Upper lobe of left lung (tissue), 6 donors: Measurements from ENCODE around the gene POLR1H. TPM values are rescaled to one million over a fixed set of nuclear protein-coding genes. Genes with fewer than 3 reads are reported as not detected.
A peak's percentile ranks its signal among the peaks of the same experiment; 100 is the strongest.

Experiments used
- ATAC-seq, 2 donors: fragments of 200-7000 bp; cut with Tn5 transposase; one replicate each; pipeline ENCODE4 v1.9.1; 2022; ENCODE audit warnings: mild to moderate bottlenecking in 2 of 2, moderate library complexity in 2 of 2; ENCODE audit not compliant: low FRiP score in 2 of 2
- DNase-seq, 2 donors: peaks; one replicate each; pipeline ENCODE4 v3.0.0-alpha.2; 2019 to 2020
- H3K27ac ChIP-seq, 4 donors: fragments of 200-600 bp; sonication (generic); one replicate each; pipeline ENCODE4 v1.5.1; 2016 to 2019
- H3K27me3 ChIP-seq, 4 donors: fragments of 200-600 bp; sonication (generic); one replicate each; pipeline ENCODE4 v1.5.1; 2017 to 2019
- H3K36me3 ChIP-seq, 4 donors: fragments of 200-600 bp; sonication (generic); one replicate each; pipeline ENCODE4 v1.5.1; 2016 to 2019
- H3K4me1 ChIP-seq, 4 donors: fragments of 200-600 bp; sonication (generic); one replicate each; pipeline ENCODE4 v1.5.1; 2018 to 2019
- H3K4me3 ChIP-seq, 4 donors: fragments of 200-600 bp; sonication (generic); one replicate each; pipeline ENCODE4 v1.5.1; 2017 to 2019; ENCODE audit warnings: mild to moderate bottlenecking in 2 of 4, moderate library complexity in 1 of 4
- H3K9me3 ChIP-seq, 4 donors: fragments of 200-600 bp; sonication (generic); one replicate each; pipeline ENCODE4 v1.5.1; 2018 to 2019
- CTCF ChIP-seq, 6 experiments: fragments of 450-650 bp in 4 of 6; fragments of 200-600 bp in 2 of 6; sonication (generic) in 2 of 6; IDR thresholded peaks; one replicate each; pipeline ENCODE4 v1.5.1; 2016 to 2019; ENCODE audit warnings: antibody characterized with exemption in 6 of 6
- EP300 ChIP-seq, 4 donors: sonication (generic); formaldehyde crosslinking; IDR thresholded peaks; one replicate each; pipeline ENCODE4 v1.5.1; 2017; ENCODE audit warnings: antibody characterized with exemption in 4 of 4, control low read depth in 2 of 4
- POLR2A ChIP-seq, 4 donors: fragments of 450-650 bp; IDR thresholded peaks; one replicate each; pipeline ENCODE4 v1.5.1; 2016 to 2017; ENCODE audit warnings: antibody characterized with exemption in 4 of 4, mild to moderate bottlenecking in 2 of 4
- POLR2AphosphoS5 ChIP-seq, 2 donors: sonication (generic); formaldehyde crosslinking; IDR thresholded peaks; one replicate each; pipeline ENCODE4 v1.5.1; 2017; ENCODE audit warnings: antibody characterized with exemption in 2 of 2
- WGBS, 2 donors: methylation state at CpG; one replicate each; pipeline ENCODE4 v1.1.5; 2017 to 2018; 5-methylcytosine and 5-hydroxymethylcytosine counted together
- total RNA-seq, 6 donors: library from RNA; depleted of rRNA in 4 of 6; stranded (reverse); fragments of >200 nt in 4 of 6; gene quantifications; one replicate each; pipeline versions ENCODE4 v1.1.0 to v1.2.1, GENCODE V29; 2016 to 2021
- donor health status: DM: no; HTN: no; CAD: no; lungs with moderate emphysema.
- donor health status: DM: no; HTN: yes; CAD: no; lungs with severe emphysema.

Gene POLR1H
- total RNA-seq, 6 donors from 2014 or later: 14.9 to 23.6 (median 19.7) TPM

- WGBS, 2 donors: 79 to 100% methylated on average over 1 of the region's 1 CpG
- H3K36me3 ChIP-seq: no peaks in the 10 kb centered on the region
- H3K27me3 ChIP-seq: no peaks in the 10 kb centered on the region
- DNase-seq (no peak), ATAC-seq (no peak)
- no peaks in the 10 kb centered on the region for H3K9me3 ChIP-seq
- TF ChIP-seq CTCF (IDR thresholded peaks at IDR 0.05) (no peak), EP300 (IDR thresholded peaks at IDR 0.05) (no peak), POLR2AphosphoS5 (IDR thresholded peaks at IDR 0.05) (no peak), POLR2A (IDR thresholded peaks at IDR 0.05) (no peak)
- H3K4me3 ChIP-seq: no peak overlapping the region
- no peak overlapping the region for H3K27ac ChIP-seq
- no peaks in the 10 kb centered on the region for H3K4me1 ChIP-seq
Observed at GRCh38 chr6:30035784-30036183, 25.3 kb upstream of the POLR1H start.

DNA sequence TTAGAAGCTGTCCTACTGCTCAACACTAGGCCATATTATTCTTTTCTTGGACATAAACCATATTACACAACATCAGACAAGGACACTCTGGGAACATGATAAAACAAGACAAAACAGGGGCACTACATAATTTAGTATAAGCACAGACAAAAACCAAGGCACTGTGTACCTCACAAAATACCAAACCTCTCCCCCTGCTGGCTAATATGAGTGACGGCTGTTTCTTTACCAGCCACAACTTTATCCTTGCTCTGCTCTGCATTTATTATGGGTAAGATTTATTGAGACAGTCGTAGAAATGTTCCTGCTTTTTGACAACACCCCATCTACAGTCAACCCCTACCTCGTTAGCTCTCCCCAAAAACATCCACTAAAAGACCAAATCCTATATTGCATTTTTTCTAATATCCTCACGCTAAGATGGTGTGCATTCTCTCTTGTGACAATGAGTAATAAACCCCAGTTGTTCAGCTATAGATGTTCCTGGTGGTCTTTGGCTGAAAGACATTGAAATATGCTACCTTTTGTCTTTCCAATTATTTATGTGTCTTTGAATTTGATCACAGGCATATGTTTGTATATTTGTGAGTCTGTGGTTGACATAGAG, 23.8 kb upstream of the POLR1H start:
- TF ChIP-seq CTCF (IDR thresholded peaks at IDR 0.05): peak in 4 of 6 experiments; percentile 24 to 38 (median 37)
- no peak for TF ChIP-seq EP300 (IDR thresholded peaks at IDR 0.05)
- no peak for TF ChIP-seq POLR2AphosphoS5 (IDR thresholded peaks at IDR 0.05)
- no peak for TF ChIP-seq POLR2A (IDR thresholded peaks at IDR 0.05)
- no peaks in the 10 kb centered on the region for H3K27me3 ChIP-seq
- 54 to 57% methylated on average over 4 of the region's 4 CpGs for WGBS, 2 donors
- ATAC-seq (no peak), DNase-seq (no peak)
- H3K36me3 ChIP-seq: no peaks in the 10 kb centered on the region
- H3K27ac ChIP-seq: no peak overlapping the region
- no peaks in the 10 kb centered on the region for H3K9me3 ChIP-seq
- no peak overlapping the region for H3K4me3 ChIP-seq
- H3K4me1 ChIP-seq: no peaks in the 10 kb centered on the region

DNA sequence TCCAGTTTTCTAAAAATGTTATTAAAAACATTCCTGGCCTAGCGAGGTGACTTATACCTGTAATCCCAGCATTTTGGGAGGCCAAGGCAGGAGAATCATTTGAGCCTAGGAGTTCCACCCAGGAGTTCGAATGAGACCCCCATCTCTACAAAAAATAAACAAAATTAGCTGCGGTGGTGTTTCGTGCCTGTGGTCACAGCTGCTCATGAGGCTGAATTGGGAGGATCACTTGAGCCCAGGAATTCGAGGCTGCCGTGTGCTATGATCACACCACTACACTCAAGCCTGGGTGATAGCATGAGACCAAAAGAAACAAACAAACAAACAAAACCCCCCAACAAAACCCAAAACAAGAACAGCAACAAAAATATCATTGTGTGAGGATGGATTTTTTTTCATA, 19.8 kb upstream of the POLR1H start:
- ATAC-seq (no peak), DNase-seq (no peak)
- Histone ChIP-seq H3K4me1 (no peaks in the 10 kb centered on the region), H3K4me3 (no peak overlapping the region), H3K9me3 (no peaks in the 10 kb centered on the region), H3K27ac (no peak overlapping the region), H3K36me3 (no peaks in the 10 kb centered on the region), H3K27me3 (no peaks in the 10 kb centered on the region)
- TF ChIP-seq CTCF (IDR thresholded peaks at IDR 0.05) (no peak), POLR2AphosphoS5 (IDR thresholded peaks at IDR 0.05) (no peak), POLR2A (IDR thresholded peaks at IDR 0.05) (no peak), EP300 (IDR thresholded peaks at IDR 0.05) (no peak)
- whole genome bisulfite sequencing, 2 donors: 88 to 92% methylated on average over 6 of the region's 6 CpGs

- 74 to 83% methylated on average over 4 of the region's 4 CpGs for WGBS, 2 donors
- ATAC-seq: peak in 1 of 2 donors; percentile 41
- DNase-seq: no peak
- H3K9me3 ChIP-seq: no peaks in the 10 kb centered on the region
- H3K27ac ChIP-seq: no peak overlapping the region
- H3K27me3 ChIP-seq: no peaks in the 10 kb centered on the region
- no peak overlapping the region for H3K4me3 ChIP-seq
- no peak for TF ChIP-seq POLR2AphosphoS5 (IDR thresholded peaks at IDR 0.05)
- TF ChIP-seq EP300 (IDR thresholded peaks at IDR 0.05): no peak
- TF ChIP-seq CTCF (IDR thresholded peaks at IDR 0.05): no peak
- no peak for TF ChIP-seq POLR2A (IDR thresholded peaks at IDR 0.05)
- no peaks in the 10 kb centered on the region for H3K36me3 ChIP-seq
- H3K4me1 ChIP-seq: no peaks in the 10 kb centered on the region
Observed at GRCh38 chr6:30041821-30042220, 19.2 kb upstream of the POLR1H start.

DNA sequence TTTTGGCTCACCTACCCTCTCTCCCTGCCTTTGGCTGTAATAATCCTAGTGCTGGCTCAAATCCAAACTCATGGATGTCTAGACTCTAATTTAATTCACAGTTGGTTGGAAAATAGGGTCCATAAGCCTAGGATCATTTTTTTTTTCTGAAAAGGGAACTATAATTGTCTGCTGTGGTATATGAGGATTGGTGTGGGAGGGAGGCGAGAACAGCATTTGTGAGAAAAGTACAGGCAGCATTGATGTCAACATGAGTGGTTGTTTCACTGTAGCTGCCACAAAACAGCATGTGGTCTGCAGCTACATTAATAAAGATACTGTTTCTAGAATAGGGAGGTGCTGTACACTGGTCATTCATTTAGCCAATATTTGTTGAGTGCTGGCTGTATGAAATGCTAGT, 18.6 kb upstream of the POLR1H start:
- ATAC-seq (peak in 1 of 2 donors; percentile 44), DNase-seq (no peak)
- TF ChIP-seq EP300 (IDR thresholded peaks at IDR 0.05) (no peak), POLR2AphosphoS5 (IDR thresholded peaks at IDR 0.05) (no peak), POLR2A (IDR thresholded peaks at IDR 0.05) (no peak), CTCF (IDR thresholded peaks at IDR 0.05) (no peak)
- Histone ChIP-seq H3K27me3 (no peaks in the 10 kb centered on the region), H3K4me1 (no peaks in the 10 kb centered on the region), H3K4me3 (no peak overlapping the region), H3K36me3 (no peaks in the 10 kb centered on the region), H3K9me3 (no peaks in the 10 kb centered on the region), H3K27ac (no peak overlapping the region)
- 85 to 92% methylated on average over 1 of the region's 1 CpG for WGBS, 2 donors
